ENCODE data around the gene ZNF23.

DNA sequence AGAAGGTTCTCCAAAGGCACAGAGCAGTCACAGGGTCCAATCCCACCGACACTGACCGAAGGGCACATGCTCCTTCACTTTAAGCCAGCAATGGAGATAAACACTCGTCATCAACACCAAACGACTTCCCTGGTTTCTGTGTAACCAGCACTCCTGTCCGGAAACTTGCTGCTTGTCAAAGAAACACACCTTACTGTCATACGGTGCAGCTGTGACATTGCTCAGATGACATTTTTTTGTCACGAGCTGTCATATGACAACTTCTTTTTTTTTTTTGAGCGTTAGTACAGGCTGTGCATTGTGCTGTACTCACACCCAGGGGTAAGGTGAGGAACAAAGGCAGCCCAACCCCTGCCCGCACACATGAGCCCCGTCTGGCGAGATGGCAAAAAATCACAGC, 59.4 kb downstream of the ZNF23 start:
- TF ChIP-seq POLR2A (IDR thresholded peaks at IDR 0.05): no peak
- TF ChIP-seq, protein P1, sequence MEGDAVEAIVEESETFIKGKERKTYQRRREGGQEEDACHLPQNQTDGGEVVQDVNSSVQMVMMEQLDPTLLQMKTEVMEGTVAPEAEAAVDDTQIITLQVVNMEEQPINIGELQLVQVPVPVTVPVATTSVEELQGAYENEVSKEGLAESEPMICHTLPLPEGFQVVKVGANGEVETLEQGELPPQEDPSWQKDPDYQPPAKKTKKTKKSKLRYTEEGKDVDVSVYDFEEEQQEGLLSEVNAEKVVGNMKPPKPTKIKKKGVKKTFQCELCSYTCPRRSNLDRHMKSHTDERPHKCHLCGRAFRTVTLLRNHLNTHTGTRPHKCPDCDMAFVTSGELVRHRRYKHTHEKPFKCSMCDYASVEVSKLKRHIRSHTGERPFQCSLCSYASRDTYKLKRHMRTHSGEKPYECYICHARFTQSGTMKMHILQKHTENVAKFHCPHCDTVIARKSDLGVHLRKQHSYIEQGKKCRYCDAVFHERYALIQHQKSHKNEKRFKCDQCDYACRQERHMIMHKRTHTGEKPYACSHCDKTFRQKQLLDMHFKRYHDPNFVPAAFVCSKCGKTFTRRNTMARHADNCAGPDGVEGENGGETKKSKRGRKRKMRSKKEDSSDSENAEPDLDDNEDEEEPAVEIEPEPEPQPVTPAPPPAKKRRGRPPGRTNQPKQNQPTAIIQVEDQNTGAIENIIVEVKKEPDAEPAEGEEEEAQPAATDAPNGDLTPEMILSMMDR (IDR thresholded peaks at IDR 0.05): no peak

All from right lobe of liver (tissue), 4 donors.